ENCODE data around the gene ATP5ME.

- no peak for TF ChIP-seq FOSL1 (IDR thresholded peaks at IDR 0.05; ENCODE audit: low read depth)
- no peak for TF ChIP-seq POLR2AphosphoS5 (IDR thresholded peaks at IDR 0.05; ENCODE audit: low read depth, low read length)
- TF ChIP-seq CTCF (IDR thresholded peaks at IDR 0.05 in 2 of 3, conservative IDR thresholded peaks at IDR 0.05 in 1 of 3; ENCODE audit: borderline replicate concordance in 1 of 3, insufficient read depth in 1 of 3, low read depth in 2 of 3, low read length in 2 of 3) = no peak
- TF ChIP-seq REST (IDR thresholded peaks at IDR 0.05; ENCODE audit: low read depth) = no peak
- no peak for TF ChIP-seq MAX (IDR thresholded peaks at IDR 0.05)
- TF ChIP-seq SIN3A (IDR thresholded peaks at IDR 0.05; ENCODE audit: low read depth) = no peak
- TF ChIP-seq POLR2A (IDR thresholded peaks at IDR 0.05; ENCODE audit: borderline replicate concordance, extremely low read depth, insufficient read depth, insufficient read length) = no peak
- no peak for TF ChIP-seq ZBTB33 (IDR thresholded peaks at IDR 0.05; ENCODE audit: extremely low read depth, insufficient replicate concordance, low read length)
- no peak for TF ChIP-seq EZH2 (IDR thresholded peaks at IDR 0.05)
- no peak for TF ChIP-seq YY1 (IDR thresholded peaks at IDR 0.05; ENCODE audit: extremely low read depth, insufficient replicate concordance, low read depth, low read length)
- TF ChIP-seq ZNF274 (IDR thresholded peaks at IDR 0.05; ENCODE audit: low read depth, low read length) = no peak
These were observed 15.0 kb upstream of the ATP5ME start, which contains the start of gene SLC49A3 for GRCh38 chr4:688854-689681.
